HG03159 (cell line): ENCODE data around the gene AHDC1.

Source experiments
- ATAC-seq: cut with Tn5 transposase; IDR thresholded peaks from one replicate; pipeline ENCODE4 v1.9.1; 2021; ENCODE audit warnings: mild to moderate bottlenecking, moderate library complexity; ENCODE audit not compliant: unreplicated experiment

AHDC1 gene

DNA sequence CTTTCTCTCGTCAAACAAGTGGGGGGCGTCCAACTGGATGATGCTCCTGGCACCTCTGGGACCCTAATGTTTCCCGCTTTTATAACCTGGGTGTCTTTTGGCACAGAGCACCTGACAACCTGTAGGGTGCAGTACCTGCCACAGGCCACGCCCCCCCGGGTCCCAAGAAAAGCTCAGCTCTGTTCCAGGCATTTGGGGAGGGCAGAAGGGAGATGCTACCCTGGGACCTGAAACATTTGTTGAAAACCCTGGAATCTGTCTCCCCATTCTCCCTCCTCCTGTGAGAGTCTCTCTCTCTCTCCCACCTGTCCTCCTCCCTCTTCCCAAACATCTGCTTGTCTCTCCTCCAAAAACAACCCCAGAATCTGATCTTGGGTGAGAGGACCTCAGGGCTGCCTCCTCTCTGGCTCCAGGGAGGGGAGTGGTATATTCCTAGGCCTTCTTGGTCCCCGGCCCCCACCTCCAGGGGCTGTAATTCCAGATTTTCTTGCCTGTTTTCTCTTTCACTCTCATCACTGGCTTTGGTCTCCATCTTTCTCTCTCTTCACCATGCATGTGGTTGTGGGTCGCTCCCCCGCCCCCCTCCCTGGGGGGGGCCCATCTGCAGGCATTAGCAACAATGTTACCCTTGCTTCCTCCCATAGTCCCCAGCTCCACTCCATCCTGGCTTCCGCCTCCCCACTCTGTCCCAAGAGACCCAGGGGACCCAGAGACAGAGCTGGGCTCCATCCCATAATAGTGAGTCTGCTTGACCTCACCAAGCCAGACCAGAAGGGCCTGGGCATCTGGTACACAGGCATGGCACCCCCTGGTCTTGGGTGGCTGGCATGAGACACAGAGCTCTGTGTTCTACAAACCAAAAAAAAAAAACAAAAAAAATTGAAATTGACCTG is 4.1 kb downstream of the AHDC1 start:
- ATAC-seq: no peak

DNA sequence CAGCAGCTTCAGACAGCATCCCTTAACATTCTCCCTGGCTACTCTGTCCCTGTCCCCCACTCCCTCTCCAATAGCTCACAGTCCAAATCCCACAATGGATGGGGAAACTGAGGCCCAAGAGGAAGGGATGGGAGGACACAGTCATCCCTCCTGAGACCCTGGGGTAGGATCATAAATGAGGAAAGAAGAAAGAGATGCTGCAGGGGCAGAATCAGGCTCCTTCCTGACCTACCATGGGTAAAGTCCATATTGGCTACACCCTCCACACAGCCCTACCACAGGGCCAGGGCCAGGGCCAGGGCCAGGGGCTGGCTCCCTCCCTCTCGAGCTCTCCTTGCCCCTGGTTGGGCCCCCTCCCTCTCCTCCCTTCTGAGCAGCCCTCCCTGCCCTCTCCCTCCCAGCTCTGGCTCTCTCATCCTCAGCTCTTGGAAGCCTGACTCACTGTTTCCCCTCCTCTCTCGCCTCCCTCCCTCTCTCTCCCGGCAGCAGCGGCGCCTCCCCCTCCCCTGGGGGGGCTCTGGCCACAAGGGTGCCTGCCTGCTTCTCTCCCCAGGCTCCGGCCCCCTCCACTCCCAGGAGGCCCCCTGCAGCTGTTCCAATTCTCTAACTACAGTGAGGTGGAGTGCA is 4.9 kb downstream of the AHDC1 start:
- no peak for ATAC-seq

DNA sequence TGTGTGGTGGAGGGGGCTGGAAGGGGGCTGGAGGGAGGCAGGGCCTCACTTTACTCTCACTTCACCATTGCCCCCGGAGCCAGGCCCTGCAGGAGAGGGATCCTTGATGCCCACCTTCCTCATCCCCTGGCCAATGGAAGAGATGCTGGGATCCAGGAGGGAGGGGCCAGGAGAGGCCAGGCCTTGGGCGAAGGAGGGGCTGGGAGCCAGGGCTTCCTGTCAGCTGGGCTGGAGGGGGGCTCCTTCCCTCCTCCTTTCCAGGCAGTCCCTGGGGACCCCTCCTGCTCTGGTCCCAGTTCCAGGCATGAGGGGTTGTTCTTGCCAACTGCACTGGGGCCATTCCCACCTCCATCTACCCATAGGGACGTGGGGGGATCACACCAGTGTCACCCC is 5.7 kb downstream of the AHDC1 start:
- no peak for ATAC-seq

DNA sequence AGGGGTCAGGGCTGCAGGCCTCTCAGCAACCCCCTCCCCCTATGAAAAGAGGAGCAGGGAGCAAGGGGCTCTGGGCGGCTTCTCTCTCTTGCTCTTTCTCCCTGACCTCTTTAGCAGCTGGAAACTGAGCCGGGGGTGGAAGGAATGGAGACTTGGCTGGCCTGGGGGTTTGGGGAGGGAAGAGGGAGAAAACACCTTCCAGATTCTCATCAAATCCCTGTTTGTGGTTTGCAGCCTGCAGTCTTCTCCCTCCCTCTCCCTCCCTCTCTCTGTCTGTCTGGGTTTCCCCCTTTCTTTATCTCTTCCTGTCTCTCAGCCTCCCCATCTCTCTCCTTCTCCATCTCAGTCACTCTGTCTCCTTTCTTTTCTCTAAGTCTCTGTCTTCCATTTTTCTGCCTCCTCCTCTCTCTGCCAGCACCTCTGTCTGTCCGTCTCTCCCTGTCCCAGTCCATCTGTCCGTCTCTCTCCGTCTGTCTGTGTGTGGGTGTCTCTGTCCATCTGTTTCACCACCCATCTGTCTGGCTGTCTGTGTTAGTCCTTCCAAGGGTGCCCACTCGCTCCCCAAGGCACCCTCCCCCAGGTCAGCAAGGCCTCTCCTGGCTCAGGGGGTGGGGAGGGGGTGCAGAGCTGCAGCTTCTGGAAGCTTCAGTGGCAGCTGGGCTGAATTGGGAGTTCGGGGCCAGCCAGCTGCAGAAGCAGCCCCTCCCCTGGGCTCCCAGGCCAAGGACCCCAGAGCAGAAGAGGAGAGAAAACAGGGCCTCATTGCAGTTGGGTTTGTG is 6.2 kb downstream of the AHDC1 start:
- no peak for ATAC-seq

DNA sequence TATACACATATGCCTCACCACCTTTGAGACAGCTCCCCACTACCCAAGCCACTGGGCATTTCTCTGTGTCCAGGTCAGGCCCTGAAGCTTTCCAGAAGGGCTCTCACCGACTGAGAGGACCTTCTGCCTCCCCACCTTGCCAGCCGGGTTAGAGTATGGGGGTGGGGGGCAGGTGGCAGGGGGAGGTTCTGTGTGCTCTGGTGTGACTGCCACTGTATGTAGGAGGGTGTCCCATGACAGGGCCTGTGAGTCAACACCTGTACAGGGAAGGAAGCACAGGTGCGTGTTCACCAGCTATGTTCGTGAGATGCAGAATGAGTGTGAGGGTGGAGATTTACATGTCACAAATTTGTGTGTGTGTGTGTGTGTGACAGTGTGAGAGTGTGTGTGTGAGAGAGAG is 7.0 kb downstream of the AHDC1 start:
- ATAC-seq: no peak

DNA sequence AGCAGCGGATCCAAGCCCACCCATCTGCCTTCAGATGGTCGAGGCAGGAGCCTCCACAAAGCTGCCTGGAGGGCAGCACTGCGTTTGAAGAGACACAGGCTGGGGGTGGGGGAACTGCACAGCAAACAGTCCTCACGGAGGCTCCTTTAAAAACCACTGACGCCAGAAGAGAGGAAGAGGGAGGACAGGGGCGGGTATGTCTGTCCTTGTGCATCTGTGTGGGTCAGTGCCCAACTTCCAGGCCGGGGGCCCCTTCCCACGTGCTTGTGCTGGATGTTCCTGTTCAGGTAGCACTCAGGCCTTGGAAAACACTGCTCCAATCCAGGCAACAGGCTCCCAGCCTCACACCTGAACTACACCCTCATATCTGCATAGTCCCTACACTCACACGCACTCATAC is 7.7 kb downstream of the AHDC1 start:
- no peak for ATAC-seq

DNA sequence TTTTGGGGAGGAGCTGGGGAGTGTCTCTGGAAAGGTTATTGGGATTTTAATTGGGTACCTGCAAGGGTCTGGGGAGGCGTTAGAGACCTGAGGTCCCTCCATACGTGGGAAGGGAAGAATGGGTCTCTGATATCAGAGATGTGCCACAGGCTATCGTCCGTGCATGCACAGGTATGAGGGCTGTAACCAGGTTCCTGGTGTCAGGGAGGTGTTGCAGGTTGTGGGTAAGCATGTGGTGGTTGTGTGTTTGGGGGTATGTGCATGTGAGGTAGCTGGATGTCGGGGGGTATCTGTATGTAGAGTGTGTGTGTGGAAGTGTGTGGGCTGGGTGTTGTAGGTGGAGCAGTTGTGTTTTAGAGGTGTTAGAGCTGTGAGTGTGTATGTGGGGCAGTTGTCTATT is 8.3 kb downstream of the AHDC1 start:
- ATAC-seq: no peak

DNA sequence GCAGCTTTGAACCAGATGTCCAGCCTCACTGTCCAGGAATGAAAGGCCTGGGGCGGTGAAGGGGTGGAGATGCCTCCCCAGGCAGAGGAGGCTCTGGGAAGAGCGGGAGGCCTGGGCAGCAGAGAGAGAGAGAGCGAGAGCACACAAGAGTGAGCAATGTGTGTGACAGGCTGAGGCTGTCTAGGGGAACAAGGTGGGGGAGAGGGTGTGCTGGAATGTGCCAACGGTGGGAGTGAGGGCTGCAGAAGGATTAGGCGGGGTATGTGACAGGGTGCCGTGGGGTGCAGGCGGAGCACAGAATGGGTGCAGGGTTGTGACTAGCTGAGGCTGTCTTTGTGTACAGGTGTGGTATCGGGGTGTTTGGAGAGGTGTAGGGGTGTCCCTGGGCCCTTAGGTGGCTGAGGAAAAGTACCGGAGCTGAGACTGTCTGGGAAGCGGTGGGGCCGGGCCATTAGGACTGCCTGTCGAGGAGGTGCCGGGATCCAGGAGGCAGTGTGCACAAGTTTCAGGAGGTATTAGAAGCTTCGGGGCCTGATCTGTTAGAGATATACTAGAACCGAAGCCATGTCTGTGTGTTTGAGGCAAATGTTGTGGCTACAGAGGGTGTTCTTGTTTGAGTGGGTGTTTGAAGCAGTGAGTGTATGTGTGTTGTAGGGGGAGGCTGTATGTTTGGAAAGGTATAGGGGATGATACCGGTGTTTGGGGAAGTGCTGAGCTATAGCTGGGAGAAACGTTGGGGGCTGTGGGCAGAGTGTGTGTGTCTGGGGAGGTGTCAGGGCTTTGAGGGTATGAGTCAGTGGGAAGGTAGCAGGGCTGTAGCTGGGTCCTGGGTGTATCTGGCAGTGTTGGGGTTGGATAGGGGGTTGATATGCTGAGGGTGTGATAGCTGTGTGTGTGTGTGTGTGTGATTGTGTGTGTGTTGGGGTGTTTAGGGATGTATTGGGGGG is 9.1 kb downstream of the AHDC1 start:
- no peak for ATAC-seq

DNA sequence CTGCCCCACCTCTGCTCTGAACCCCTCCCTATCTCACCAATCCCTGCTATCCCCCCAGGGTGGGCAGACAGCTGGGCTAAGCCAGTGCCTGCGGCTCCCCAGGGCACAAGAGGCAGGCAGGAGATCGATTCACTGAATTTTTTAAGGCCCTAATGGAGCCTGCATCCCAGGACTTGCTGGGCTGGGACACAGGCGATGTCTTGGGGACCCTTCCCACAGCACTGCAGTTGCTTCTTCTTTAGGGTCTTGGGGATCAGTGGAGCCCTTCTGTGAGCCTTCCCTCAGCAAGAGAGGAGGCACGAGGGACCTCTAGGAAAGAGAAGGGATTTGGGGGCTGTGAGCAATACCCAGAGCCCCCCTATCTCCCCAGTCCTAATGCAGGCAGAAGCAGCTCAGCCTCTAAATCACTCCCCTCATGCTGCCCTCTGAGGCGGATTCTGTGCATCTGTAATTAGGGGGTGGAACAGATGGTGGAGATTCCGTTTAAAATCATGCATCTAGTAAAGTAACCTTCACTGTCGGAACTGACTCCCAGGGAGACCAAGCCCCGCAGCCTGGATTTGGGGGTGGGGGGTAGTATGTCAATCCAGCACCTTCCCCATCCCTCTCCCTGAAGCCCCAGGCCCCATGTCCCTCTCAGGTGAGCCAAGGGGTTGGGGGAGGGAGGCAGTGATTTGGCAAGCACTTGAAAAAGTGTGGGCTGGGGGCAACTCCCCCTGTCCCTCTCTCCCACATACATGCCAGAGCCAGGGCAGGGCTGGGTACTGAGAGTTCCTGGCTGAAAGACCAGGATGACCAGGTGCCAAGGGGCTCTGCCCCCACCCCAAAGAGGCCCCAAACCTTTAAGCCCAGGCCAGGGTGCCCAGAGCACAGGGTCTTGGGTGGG is 10.0 kb downstream of the AHDC1 start:
- no peak for ATAC-seq

DNA sequence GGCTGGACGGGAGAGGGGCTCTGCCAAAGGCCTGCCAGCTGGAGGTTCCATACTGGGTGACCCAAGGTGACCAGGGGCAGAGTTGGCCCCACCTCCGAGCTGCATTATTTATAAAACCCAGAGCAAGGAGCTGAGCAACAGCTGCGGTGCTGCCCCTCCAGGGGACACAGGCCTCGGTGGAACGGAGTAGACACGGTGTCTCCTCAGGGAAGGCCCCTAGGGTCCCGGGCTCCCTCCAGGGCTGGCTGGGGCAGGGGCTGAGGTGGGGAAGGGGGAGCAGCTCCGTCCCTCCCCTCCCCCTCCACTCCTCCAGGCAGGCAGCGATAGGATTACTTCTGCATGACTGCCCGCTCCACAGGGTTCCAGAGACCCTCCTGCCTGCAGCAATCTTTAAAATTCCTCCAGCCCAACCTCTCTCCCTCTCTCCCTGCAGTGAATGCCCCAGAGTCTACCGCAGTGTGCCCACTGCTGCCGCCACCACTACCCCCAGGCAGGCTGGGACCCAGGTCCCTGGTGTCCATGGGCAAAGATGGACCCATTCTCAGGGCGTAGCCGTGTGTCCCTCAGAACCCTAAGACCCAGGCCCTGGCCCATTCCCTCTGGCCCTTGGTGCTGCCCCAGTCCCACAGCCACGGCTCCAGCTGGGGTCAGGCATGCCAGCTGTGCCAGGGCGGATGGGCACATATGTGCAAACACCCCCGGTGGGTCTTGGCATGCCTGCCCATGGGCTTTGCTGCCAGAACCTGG is 10.8 kb downstream of the AHDC1 start:
- no peak for ATAC-seq

DNA sequence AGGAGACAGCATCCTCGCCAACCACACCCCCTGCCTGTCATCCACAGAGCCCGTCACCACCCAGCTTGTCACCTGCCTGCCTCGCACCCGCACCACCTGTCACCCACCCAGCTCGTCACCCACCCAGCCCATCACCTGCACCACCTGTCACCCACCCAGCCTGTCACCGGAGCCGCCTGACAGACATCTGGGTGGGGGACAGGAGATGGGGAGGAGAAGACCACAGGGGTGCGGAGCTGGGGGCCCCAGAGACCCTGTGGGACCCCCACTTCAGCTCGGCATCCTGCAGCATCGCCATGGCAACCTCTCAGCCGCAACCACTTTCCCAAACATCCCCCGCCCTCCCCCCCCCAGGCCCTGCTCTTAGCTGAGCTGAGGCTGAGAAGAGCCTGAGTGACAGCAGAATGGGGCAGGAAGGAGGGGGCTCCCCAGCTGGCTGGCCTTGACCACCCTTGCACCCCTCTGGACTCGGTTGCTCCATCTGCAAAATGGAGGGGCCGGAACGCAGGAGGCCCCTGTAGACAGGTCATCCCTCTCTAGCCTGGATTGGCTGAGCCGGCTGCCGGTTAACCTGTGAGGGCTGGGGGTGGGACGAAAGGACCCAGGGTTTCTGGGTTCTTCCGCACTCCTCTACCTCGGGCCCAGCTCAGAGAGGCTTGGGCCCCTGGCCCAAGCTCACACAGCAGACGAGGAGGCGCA is 11.6 kb downstream of the AHDC1 start:
- ATAC-seq: no peak

DNA sequence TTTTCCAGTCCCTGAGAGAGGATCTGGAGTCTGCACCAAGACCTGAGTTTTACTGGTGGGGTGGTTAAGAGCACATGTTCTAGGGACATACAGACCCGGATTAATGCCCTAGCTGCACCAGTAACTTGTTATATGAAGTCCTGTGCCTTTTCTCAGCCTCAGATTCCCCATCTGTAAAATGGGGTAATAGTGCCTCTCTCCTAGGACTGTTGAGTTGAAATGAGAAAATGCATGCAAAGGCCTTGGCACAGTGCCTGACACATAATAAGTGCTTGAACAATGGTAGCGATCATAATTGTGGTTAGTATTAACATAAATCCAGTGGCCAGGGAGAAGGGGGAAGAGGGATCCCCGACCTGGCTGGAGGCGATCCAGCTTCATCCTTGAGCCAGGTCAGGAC is 12.3 kb downstream of the AHDC1 start:
- no peak for ATAC-seq

DNA sequence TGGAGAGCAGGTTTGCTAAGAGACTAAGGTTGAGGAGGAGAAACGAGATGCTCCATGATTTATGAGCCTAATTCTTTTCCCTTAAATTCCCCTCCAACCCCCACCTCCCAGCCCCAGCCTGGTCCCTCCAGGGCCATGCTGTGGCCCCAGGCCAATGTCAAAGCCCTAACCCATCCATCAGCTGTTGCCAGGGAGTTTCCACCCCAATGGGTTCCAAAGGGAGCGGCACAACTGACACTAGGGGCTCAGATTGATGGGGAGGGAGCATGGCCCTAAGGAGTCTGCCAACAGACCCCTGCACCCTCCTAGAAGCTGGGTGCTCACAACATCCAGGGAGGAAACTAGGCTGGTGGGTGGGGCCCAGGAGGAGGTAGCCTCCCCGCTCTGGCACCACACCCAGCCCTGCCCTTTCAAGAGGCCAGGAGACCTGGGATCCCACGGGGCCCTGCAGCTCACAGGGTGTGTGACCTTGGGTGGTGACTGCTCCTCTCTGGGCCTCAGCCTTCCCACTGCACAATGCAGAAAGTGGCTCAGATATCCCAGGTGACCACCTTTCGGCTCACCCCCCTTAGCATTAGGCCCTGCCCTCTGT is 12.9 kb downstream of the AHDC1 start:
- no peak for ATAC-seq

DNA sequence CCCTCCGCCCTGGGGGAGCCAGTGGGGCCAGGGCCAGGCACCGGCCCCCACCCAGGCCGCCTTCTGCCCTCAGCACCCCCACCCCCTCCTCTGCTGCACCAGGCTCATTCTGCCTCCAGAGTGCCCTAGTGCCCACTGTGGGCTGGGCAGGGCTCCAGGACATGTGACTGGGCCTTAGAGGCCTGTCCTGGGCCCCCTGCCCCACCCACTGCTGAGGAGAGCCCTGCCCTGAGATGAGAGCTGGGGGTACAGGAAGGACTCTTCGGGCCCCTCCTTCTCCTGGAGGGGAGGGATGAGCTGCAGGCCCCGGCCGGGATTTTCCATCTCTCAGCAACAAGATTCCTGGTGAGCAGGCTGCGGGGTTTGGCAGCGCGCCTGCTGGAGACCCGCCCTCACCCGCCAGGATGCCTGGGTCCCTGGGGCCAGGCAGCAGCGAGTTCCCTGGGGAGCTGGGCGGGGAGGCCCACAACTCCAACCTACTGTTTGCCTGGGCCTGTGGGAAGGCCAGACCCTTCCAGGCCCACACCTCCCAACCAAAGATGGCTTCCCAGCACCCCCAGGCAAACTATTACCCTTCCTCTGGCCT is 14.0 kb downstream of the AHDC1 start:
- ATAC-seq: no peak

DNA sequence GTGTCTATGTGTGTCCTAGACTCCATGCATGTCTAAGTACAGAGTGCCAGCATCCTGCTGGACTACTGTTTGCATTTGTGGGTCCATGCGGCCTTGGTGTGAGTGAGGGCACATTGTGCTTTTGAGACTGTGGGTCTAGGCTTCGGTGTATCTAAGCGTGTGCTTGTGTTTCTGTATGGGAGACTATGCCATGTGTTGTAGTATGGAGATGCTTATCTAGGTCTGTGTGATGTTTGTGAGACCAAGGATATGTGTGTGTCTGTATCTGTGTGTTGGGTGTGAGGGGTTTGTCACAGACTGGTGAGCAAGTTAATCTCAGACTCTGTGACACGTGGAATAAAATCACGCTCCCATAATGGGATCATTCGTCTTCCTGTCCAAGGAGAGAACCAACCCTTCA is 14.5 kb downstream of the AHDC1 start:
- ATAC-seq: no peak

DNA sequence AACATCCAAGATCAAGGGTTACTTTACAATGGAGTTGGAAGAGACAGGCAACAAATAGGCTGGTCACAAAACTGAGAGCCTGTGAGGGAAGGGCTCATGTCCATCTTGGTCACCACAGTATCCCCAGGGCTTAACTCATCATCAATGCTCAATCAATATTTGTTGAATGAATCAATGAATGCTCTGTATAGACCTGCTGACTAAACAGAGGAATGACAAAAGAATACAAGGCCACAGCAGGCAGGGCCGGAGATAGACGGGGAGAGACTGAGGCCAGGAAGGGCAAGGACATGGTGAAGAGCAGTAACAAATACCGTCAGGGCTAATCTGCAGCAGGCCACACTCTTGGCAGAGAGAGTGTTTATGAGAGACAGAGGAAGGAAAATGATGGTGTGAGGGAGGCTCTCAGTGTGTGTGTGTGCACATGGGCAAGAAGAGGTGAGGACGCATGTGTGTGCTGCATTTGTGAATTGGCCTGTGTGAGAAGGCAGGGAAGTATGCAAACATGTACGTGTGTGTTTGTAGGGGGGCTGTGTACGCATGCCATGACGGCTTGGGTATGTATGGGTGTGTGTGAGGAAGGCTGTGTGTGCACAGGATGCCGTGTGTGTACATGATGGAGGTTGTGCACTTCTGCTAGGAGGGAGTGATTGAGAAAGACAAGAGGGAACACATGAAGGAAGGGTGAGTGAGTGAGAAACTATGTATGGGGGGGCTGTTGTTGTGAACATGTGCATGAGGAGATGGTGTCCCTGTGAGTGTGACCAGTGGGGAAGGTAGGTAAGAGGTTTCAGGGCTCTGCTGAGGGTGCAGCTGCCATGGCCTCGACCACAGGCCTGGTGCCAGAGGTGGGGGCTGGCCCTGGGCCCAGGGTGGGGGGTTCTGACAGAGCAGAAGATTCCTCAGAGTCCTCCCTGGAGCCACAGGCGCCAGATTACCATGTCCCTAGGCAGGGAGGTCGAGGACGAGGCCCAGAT is 15.4 kb downstream of the AHDC1 start:
- no peak for ATAC-seq
